DMS153 treated with DMSO at 0.1 percent for 48 hours (cell line): Measurements from ENCODE around the gene EHMT1.

Experiments
- DNase-seq: peaks from one replicate; lab custom pipeline; 2025; ENCODE audit not compliant: unreplicated experiment; lab: John Stamatoyannopoulos, UW

The EHMT1 gene

GRCh38 chr9:137690930-137691645 lies 72.3 kb downstream of the EHMT1 start:
- DNase-seq: no peak

GRCh38 chr9:137691646-137692351 lies 73.0 kb downstream of the EHMT1 start:
- no peak for DNase-seq

DNA sequence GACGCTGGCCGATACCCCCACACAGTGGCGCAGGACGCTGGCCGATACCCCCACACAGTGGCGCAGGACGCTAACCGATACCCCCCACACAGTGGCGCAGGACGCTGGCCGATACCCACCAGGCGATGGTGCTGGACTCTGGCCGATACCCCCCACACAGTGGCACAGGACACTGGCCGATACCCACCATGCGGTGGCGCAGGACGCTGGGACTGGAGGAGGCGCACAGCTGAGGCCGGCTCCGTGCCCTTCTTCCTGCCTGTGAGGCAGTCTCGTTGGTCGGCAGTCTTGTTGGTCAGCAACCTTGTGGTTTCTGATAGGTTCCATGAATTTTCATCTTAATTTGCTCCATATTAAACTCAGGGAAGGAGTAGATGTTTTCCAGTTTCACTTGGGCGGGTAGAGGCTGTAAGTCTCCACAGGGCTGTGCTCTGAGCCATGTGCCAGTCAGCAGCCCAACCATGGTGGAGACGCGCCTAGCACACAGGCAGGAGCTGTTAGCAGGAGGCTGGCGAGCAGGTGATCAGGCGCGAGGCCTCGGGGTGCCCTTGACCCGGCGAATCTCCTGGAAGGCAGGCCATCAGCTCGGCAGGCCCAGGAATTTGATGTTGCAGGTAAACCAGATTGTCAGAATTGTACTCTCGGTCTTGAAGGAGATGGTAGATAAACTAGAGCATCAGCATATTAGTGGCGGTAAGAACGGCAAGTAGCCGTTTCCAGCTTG lies 75.6 kb downstream of the EHMT1 start:
- DNase-seq: no peak

- no peak for DNase-seq
Measured at GRCh38 chr9:137694962-137695875, 76.4 kb downstream of the EHMT1 start.

- DNase-seq: no peak
Measured at GRCh38 chr9:137696136-137696925, 77.5 kb downstream of the EHMT1 start.

- DNase-seq: no peak
Measured at GRCh38 chr9:137697193-137697592, 78.4 kb downstream of the EHMT1 start.

DNA sequence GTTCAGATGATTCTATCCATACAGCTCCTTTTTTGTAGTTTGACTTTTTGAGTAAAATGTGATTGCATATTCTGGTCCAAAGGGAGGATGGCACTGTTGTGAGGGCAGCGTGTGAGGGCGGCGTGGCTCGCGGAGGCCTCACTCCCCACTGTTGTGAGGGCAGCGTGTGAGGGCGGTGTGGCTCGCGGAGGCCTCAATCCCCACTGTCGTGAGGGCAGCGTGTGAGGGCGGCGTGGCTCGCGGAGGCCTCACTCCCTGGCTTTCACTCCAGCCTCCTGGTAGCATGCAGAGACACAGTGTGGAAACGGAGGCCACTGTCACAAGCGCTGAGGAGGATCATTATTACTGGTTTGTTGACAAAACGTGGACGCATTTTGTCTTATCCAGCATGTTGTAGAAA lies 79.0 kb downstream of the EHMT1 start:
- DNase-seq: no peak

DNA sequence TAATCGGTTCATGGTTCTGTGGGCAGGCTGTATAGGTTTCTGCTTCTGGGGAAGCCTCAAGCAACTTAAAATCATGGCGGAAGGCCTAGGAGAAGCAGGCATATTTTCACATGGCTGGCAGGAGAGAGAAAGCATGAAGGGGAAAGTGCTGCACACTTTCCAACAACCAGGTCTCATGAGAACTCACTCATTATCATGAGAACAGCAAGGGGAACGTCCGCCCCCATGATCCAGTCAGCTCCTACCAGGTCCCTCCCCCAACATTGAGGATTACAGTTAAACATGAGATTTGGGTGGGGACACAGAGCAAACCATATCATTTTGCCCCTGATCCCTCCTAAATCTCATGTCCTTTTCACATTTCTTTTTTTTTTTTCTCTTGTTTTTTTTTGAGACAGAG lies 82.1 kb downstream of the EHMT1 start:
- no peak for DNase-seq

DNA sequence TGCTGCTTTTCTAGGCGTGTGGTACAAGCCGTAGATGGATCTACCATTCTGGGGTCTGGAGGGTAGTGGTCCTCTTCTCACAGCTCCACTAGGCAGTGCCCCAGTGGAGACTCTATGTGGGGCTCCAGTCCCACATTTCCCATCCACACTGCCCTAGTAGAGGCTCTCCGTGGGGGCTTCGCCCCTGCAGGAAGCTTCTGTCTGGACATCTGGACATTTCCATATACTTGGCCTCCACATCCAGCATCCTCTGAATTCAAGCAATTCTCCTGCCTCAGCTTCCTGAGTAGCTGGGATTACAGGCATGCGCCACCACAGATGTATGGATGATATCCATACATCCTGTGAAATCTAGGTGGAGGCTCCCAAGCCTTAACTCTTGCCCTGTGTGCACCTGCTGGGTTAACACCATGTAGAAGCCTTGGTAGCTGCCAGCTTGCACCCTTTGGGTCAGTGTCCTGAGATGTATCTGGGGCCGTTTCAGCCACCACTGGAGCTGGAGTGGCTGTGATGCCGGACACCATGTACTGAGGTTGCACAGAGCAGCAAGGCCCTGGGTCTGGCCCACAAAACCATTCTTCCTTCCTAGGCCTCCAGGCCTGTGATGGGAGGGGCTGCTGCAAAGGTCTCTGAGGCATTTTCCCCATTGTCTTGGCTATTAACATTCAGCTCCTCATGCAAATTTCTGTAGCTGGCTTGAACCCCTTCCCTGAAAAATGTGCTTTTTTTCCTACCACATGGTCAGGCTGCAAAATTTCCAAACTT lies 84.0 kb downstream of the EHMT1 start:
- no peak for DNase-seq

- DNase-seq: no peak
Measured at GRCh38 chr9:137703842-137704508, 85.2 kb downstream of the EHMT1 start.

DNA sequence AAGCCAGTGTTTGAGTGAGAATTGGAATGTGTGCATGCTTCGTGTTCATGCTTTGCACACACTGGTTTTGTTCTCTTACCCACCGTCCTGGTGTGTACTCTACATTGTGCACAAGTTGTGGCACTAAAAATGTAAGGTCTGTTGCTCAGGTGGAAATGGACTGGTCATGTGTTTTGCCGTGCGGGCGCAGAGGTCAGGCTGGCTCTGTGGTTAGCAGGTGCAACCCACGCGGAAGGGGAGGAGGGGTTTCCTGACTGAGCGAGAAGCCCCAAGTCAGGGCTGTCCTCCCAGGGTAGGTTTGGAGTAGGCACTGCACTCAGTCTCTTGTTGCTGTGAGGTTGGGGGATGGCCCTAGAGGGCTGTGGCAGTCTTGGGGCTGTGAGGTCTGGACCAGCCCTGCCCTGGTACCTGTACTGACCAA lies 86.6 kb downstream of the EHMT1 start:
- no peak for DNase-seq

GRCh38 chr9:137705906-137706305 lies 87.1 kb downstream of the EHMT1 start:
- DNase-seq: no peak

- DNase-seq: no peak
Measured at GRCh38 chr9:137707361-137707760, 88.6 kb downstream of the EHMT1 start.

DNA sequence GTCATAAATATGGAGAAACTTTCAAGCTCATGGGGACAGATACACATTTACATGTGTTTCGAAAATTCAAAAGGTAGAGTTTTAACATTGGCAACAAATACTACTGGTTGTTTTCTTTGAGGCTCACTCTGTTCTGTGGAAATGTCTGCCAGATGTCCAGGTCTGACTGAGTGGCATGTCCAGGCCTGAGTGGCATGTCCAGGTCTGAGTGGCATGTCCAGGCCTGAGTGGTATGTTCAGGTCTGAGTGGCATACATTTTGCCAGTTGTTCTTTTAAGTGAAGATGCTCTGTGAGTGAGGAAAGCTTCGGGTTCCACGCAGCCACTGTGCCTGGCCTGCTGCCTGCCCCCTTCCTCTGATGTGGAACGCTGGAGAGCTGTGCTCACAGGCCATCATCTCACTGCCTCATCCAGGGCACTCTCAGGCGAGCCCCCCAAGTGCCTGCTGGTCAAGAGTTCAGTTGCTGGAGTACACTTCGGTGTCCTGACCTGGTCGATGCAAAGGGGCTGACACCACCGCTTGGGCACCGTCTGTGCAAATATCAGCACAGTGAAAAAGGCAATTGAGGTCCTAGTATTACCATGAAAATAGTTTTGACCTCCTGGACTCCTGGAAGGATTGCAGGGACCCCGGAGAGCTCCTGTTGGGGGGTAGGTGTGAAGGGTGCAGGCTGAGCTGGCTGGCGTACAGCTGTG lies 89.9 kb downstream of the EHMT1 start:
- DNase-seq: no peak

DNA sequence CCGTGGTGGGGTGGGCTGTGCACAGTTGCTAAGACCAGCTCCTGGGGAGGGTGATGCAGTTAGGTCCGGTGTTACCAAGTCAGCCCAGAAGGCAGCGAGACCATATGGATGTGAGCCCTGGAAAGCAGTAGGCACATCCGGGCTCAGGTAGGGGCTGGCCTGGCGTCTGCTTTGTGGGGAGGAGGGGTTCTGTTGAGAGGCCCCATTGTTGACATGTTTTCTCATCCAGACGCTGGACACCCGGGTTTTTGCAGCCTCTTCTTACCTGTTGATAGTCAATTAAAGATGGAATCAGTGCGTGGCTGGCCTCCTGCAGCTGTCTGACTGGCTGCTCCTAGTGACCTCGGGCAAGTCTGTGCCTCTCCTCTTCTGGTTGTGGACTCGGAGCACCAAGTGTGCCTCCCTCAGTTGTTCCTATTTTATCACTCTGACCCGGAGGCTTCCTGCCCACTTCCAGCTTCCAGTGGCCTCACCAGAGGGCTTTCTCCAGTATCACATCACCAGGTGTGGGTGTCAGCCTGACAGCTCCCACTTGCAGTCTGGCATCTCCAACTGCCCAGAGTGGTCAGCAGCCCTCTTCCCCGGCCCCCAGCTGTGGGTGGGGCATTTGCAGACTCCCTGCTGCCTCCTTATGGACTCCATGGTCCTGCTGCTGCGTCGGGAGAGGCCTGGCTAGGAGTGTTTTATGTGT lies 90.8 kb downstream of the EHMT1 start:
- DNase-seq: no peak

GRCh38 chr9:137710704-137711103 lies 91.9 kb downstream of the EHMT1 start:
- no peak for DNase-seq

- DNase-seq: no peak
Measured at GRCh38 chr9:137711678-137712105, 92.9 kb downstream of the EHMT1 start.

- DNase-seq: no peak
Measured at GRCh38 chr9:137715321-137715720, 96.5 kb downstream of the EHMT1 start.
